Heart right ventricle (tissue), 16 donors: Measurements from ENCODE around the gene AGGF1. TPM values are rescaled to one million over a fixed set of nuclear protein-coding genes. Genes with fewer than 3 reads are reported as not detected.
A peak's percentile ranks its signal among the peaks of the same experiment; 100 is the strongest.

ENCODE experiments used
- ATAC-seq, 8 donors: fragments of 200-7000 bp; cut with Tn5 transposase; one replicate each; pipeline ENCODE4 v1.9.1; 2020; ENCODE audit warnings: mild to moderate bottlenecking in 8 of 8, moderate library complexity in 8 of 8, moderate number of reproducible peaks in 1 of 8
- DNase-seq, 2 donors: peaks; one replicate each; pipeline ENCODE4 v3.0.0-alpha.2; 2020
- H3K27ac ChIP-seq, 10 donors: fragments of 200-600 bp; sonication (generic) in 2 of 10; one replicate each; pipeline versions ENCODE4 v1.5.0 to v1.8.0; 2020 to 2022; ENCODE audit warnings: mild to moderate bottlenecking in 3 of 10
- H3K27me3 ChIP-seq, 7 donors: fragments of 200-600 bp; one replicate each; pipeline ENCODE4 v1.8.0; 2021 to 2022; ENCODE audit warnings: mild to moderate bottlenecking in 2 of 7
- H3K36me3 ChIP-seq, 9 donors: fragments of 200-600 bp; sonication (generic) in 1 of 9; one replicate each; pipeline versions ENCODE4 v1.5.0 to v1.8.0; 2020 to 2022; ENCODE audit warnings: mild to moderate bottlenecking in 2 of 9
- H3K4me1 ChIP-seq, 9 donors: fragments of 200-600 bp; sonication (generic) in 1 of 9; one replicate each; pipeline versions ENCODE4 v1.5.0 to v1.8.0; 2020 to 2022; ENCODE audit warnings: mild to moderate bottlenecking in 4 of 9
- H3K4me3 ChIP-seq, 10 donors: fragments of 200-600 bp; sonication (generic) in 2 of 10; one replicate each; pipeline versions ENCODE4 v1.5.0 to v1.8.0; 2020 to 2022; ENCODE audit warnings: mild to moderate bottlenecking in 7 of 10, moderate library complexity in 2 of 10
- H3K9me3 ChIP-seq, 11 donors: fragments of 200-600 bp in 10 of 11; sonication (generic) in 2 of 11; one replicate each; pipeline versions ENCODE4 v1.5.0 to v1.8.0; 2013 to 2022; ENCODE audit warnings: mild to moderate bottlenecking in 2 of 11, control low read depth in 1 of 11, moderate library complexity in 1 of 11
- WGBS, 2 donors: extraction: QIAGEN DNeasy Blood & Tissue Kit; methylation state at CpG; one replicate each; pipeline ENCODE4 v1.1.7; 2013; ENCODE audit warnings: inconsistent platforms in 1 of 2; 5-methylcytosine and 5-hydroxymethylcytosine counted together
- intact Hi-C, 10 donors: fragments of 100-400 bp; cut with DNase I; formaldehyde crosslinking; loops; one replicate each; pipeline versions ENCODE4 v1.11.1 to v1.14.2; 2022
- polyA plus RNA-seq, 2 donors: library from polyadenylated mRNA; stranded (reverse); fragments of 200-250 nt; gene quantifications; one replicate each; pipeline ENCODE4 v1.2.3, GENCODE V29; 2013
- total RNA-seq, 10 donors: library from RNA; stranded (reverse); fragmentation: NEBNext Ultra II Directional in 3 of 10; extraction: Animal tissue kit (Norgen Biotek cat#: 25700) in 3 of 10; gene quantifications; one replicate each; pipeline versions ENCODE4 v1.2.1 to v1.2.4, GENCODE V29; 2021 to 2023
- TF ChIP-seq, protein P1 (sequence below), 9 donors: fragments of 200-600 bp; sonication (generic) in 2 of 9; IDR thresholded peaks; one replicate each; pipeline versions ENCODE4 v1.5.0 to v1.8.0; 2021 to 2022; ENCODE audit warnings: antibody characterized with exemption in 9 of 9, mild to moderate bottlenecking in 5 of 9, moderate library complexity in 1 of 9
- donor health status: Arrhythmogenic right ventricular cardiomyopathy.
- donor health status: ischemic (EF 13 %, LVEDD 7.1; RV severe dilation, severe dysfunction).
- donor health status: healthy with polysubstance abuse.
- donor health status: DM: no; HTN: yes; CAD: no.
- donor health status: DM: no; HTN: no; CAD: no.
- donor health status: ischemic (EF 25% LVEDD 6.9; RV normal size, moderate dysfunction).
- donor health status: ischemic (EF 25% LVEDD 5.7; RV mildly dilated, moderate dysfunction).
- donor health status: healthy.
- donor health status: DM: yes; HTN: yes; CAD: no.
- donor health status: Ischemic cardiomyopathy.
- donor health status: ischemic (EF 35%, LVEDD 5.7; RV mildly dilated, moderate dysfunction).
- donor health status: nonischemic (EF 11% LVEDD 7.7; RV severe dilation, severe dysfunction).
- donor health status: DM: yes; HTN: yes; CAD: no.
- donor health status: PGD.
- donor health status: ischemic (EF 29% LVEDD 5.4; RV normal size, mild dysfunction).
- donor health status: nonischemic (EF 23%, LVEDD 6.1; RV moderate dilation, normal function).

Gene AGGF1
- total and polyA plus RNA-seq, 12 donors, result 7.3 to 20.6 (median 15.7) TPM

DNA sequence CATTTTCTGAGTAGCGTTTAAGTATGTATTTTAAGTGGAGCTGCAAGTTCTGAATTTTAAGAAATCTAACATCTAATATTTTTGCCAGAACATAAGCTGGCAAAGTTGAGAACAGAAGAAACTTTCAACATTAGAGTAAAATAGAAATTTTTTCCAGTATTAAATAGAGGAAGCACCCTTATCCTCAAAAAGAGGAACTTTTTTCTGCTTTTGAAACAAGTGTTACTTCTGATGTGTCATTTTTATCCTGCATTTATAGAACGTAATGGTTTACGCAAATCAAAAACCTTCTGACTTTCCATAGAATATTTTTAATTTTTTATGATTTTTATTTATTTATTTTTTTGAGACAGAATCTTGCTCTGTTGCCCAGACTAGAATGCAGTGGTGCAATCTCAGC, 35.1 kb downstream of the AGGF1 start:
- Histone ChIP-seq H3K27ac (peak overlapping the region in 1 of 10 donors; percentile 83), H3K36me3 (peaks cover 0 to 95% (median 30%) of the 10 kb centered on the region in 9 donors), H3K4me3 (no peak overlapping the region), H3K9me3 (no peaks in the 10 kb centered on the region), H3K27me3 (no peaks in the 10 kb centered on the region), H3K4me1 (peaks cover 0 to 31% (median 0%) of the 10 kb centered on the region in 9 donors)
- intact Hi-C loops, result no loop called here
- ATAC-seq (no peak), DNase-seq (no peak)
- TF ChIP-seq, protein P1, sequence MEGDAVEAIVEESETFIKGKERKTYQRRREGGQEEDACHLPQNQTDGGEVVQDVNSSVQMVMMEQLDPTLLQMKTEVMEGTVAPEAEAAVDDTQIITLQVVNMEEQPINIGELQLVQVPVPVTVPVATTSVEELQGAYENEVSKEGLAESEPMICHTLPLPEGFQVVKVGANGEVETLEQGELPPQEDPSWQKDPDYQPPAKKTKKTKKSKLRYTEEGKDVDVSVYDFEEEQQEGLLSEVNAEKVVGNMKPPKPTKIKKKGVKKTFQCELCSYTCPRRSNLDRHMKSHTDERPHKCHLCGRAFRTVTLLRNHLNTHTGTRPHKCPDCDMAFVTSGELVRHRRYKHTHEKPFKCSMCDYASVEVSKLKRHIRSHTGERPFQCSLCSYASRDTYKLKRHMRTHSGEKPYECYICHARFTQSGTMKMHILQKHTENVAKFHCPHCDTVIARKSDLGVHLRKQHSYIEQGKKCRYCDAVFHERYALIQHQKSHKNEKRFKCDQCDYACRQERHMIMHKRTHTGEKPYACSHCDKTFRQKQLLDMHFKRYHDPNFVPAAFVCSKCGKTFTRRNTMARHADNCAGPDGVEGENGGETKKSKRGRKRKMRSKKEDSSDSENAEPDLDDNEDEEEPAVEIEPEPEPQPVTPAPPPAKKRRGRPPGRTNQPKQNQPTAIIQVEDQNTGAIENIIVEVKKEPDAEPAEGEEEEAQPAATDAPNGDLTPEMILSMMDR (IDR thresholded peaks at IDR 0.05), result no peak
- WGBS, 2 donors, result 88 to 95% methylated on average over 3 of the region's 3 CpGs

DNA sequence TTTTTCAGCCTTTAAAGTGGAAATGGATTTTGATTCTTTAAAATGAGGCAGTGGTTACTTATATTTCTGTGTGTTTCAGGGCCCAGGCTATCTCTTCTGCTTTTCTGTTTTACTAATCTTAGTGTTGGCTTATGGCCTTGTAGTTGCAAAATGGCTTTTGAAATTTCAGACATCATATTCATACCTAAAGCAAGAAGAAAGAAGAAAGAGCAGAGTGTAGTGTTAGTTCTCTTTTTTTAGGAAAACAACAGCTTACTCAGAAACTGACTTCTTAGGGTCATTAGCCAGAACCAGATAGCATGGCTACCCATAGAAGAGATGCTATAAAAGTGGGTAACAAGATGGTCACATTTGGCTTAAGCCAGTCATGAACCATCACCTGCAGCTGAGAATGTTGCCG, 36.0 kb downstream of the AGGF1 start:
- H3K36me3 ChIP-seq, result peaks cover 0 to 94% (median 27%) of the 10 kb centered on the region in 9 donors
- TF ChIP-seq, protein P1 (IDR thresholded peaks at IDR 0.05), result no peak
- WGBS, 2 donors, result 90 to 96% methylated on average over 1 of the region's 1 CpG
- no peak for DNase-seq
- H3K9me3 ChIP-seq, result no peaks in the 10 kb centered on the region
- no peak for ATAC-seq
- H3K27ac ChIP-seq, result peak overlapping the region in 1 of 10 donors; percentile 83
- no peak overlapping the region for H3K4me3 ChIP-seq
- H3K4me1 ChIP-seq, result peaks cover 0 to 31% (median 0%) of the 10 kb centered on the region in 9 donors
- no peaks in the 10 kb centered on the region for H3K27me3 ChIP-seq
- intact Hi-C loops, result no loop called here

DNA sequence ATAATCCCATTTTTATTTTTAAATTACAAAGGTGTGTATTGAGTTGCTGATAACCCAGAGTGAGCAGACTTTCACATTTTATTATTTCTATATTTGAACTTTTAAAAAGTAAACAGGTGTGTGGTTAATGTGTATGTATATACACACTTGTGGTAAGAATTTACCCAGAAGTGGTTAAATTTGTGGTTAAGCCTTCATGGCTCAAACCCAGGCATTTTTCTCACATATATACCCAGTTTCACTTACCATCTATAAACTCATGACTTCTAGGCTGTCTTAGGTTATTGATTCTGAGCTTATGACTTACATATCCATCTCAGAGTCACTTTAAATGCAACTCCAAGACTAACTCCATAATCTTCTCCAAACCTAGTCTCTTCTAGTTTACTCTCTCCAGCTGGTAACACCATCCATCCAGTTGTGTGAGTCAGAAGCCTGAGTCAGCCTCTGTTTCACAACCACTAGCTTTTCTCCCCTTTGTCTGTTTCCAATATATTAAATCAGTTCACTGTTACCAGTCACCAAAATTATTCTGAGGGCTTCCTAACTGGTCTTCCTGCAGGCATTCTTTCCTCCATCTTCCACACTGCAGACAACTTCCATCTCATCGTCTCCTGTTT, 36.7 kb downstream of the AGGF1 start:
- 91 to 92% methylated on average over 1 of the region's 1 CpG for WGBS, 2 donors
- Histone ChIP-seq H3K27ac (peak overlapping the region in 1 of 10 donors; percentile 83), H3K27me3 (no peaks in the 10 kb centered on the region), H3K9me3 (no peaks in the 10 kb centered on the region), H3K4me3 (no peak overlapping the region), H3K4me1 (peaks cover 0 to 31% (median 0%) of the 10 kb centered on the region in 9 donors), H3K36me3 (peaks cover 0 to 86% (median 19%) of the 10 kb centered on the region in 9 donors)
- DNase-seq (no peak), ATAC-seq (peak in 1 of 8 donors; percentile 70)
- TF ChIP-seq, protein P1 (IDR thresholded peaks at IDR 0.05), result no peak
- intact Hi-C loops, result no loop called here

DNA sequence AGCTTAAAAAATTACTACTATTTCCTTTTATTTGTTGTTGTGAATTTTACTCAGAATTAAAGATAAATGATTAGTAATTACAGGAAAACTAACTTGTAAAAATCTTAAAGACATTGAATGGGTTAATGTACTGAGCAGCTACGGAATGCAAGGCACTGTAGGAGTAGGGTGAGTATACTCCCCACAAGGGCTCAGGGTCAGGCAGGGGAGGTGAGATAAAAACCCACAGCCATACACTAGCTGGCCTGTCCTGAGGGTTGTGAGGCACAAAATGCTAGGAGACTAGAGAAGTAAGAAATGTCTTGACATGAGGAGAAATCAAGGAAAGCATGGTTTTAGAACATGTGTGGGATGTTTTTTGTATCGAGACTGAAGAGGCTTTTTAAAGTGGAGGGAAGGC, 43.5 kb downstream of the AGGF1 start:
- ATAC-seq (no peak), DNase-seq (no peak)
- Histone ChIP-seq H3K4me3 (no peak overlapping the region), H3K27ac (no peak overlapping the region), H3K4me1 (peaks cover 0 to 13% (median 7%) of the 10 kb centered on the region in 9 donors), H3K36me3 (peaks cover 0 to 20% (median 0%) of the 10 kb centered on the region in 9 donors), H3K27me3 (no peaks in the 10 kb centered on the region), H3K9me3 (no peaks in the 10 kb centered on the region)
- WGBS, 2 donors, result 68 to 79% methylated on average over 2 of the region's 2 CpGs
- TF ChIP-seq, protein P1 (IDR thresholded peaks at IDR 0.05), result no peak
- intact Hi-C loops, result loop anchor here in 1 of 10 donors (10.0 kb wide), 1 partner anchor 421 kb away; the partner anchor contains the start of gene WDR41
